Naive B cell (primary cell): ENCODE results near the gene AHRR. TPM values are rescaled to one million over a fixed set of nuclear protein-coding genes. Genes with fewer than 3 reads are reported as not detected.

ENCODE experiments used
- ATAC-seq, 2 donors: fragments of 150-1000 bp; cut with Tn5 transposase; 2 replicates each; pipeline ENCODE4 v1.10.0; 2021; ENCODE audit warnings: low read depth in 2 of 2, mild to moderate bottlenecking in 2 of 2, moderate library complexity in 2 of 2
- DNase-seq: peaks from one replicate; pipeline ENCODE4 v3.0.0; 2022
- H3K27ac Mint-ChIP-seq, 6 donors: one replicate each; pipeline ENCODE4 v1.8.0; 2020 to 2022; ENCODE audit warnings: mild to moderate bottlenecking in 6 of 6, mixed read lengths in 6 of 6, moderate library complexity in 5 of 6, inconsistent platforms in 2 of 6
- H3K27me3 Mint-ChIP-seq, 3 donors: one replicate each; pipeline ENCODE4 v1.8.0; 2021 to 2022; ENCODE audit warnings: mixed read lengths in 3 of 3, mild to moderate bottlenecking in 1 of 3
- H3K36me3 Mint-ChIP-seq, 2 donors: one replicate each; pipeline ENCODE4 v1.8.0; 2020 to 2022; ENCODE audit warnings: mixed read lengths in 2 of 2, inconsistent platforms in 1 of 2, mild to moderate bottlenecking in 1 of 2
- H3K4me1 Mint-ChIP-seq, 3 donors: one replicate each; pipeline ENCODE4 v1.8.0; 2020 to 2022; ENCODE audit warnings: mixed read lengths in 3 of 3, inconsistent platforms in 1 of 3, mild to moderate bottlenecking in 1 of 3, moderate library complexity in 1 of 3
- H3K4me3 Mint-ChIP-seq, 8 donors: one replicate each; pipeline ENCODE4 v1.8.0; 2020 to 2022; ENCODE audit warnings: mild to moderate bottlenecking in 8 of 8, mixed read lengths in 8 of 8, moderate library complexity in 8 of 8, inconsistent platforms in 2 of 8
- H3K9me3 Mint-ChIP-seq, 7 donors: one replicate each; pipeline ENCODE4 v1.8.0; 2020 to 2022; ENCODE audit warnings: mixed read lengths in 7 of 7, mild to moderate bottlenecking in 5 of 7, inconsistent platforms in 2 of 7, moderate library complexity in 1 of 7
- polyA plus RNA-seq, 6 donors: library from polyadenylated mRNA; unstranded; fragments of 300-500 nt; fragmentation: Illumina TruSeq; gene quantifications; one replicate each; pipeline ENCODE4 v1.2.3, GENCODE V29; 2021; ENCODE audit warnings: low read depth in 6 of 6

Gene AHRR
- polyA plus RNA-seq, 6 donors from 2014 or later: 0.09 TPM; not detected in 5

GRCh38 chr5:432201-432927 lies 110.8 kb downstream of the AHRR start:
- H3K27ac Mint-ChIP-seq: no peak overlapping the region
- peaks cover 0 to 4% (median 0%) of the 10 kb centered on the region in 7 donors for H3K9me3 Mint-ChIP-seq
- DNase-seq (no peak), ATAC-seq (no peak)
- H3K4me1 Mint-ChIP-seq: no peaks in the 10 kb centered on the region
- peaks cover 12 to 40% (median 30%) of the 10 kb centered on the region in 3 donors for H3K27me3 Mint-ChIP-seq
- no peak overlapping the region for H3K4me3 Mint-ChIP-seq
- no peaks in the 10 kb centered on the region for H3K36me3 Mint-ChIP-seq

GRCh38 chr5:432928-433791 lies 111.6 kb downstream of the AHRR start:
- H3K4me1 Mint-ChIP-seq: no peaks in the 10 kb centered on the region
- no peak for DNase-seq
- no peaks in the 10 kb centered on the region for H3K36me3 Mint-ChIP-seq

GRCh38 chr5:433836-434235 lies 112.3 kb downstream of the AHRR start:
- H3K9me3 Mint-ChIP-seq: peaks cover 0 to 4% (median 0%) of the 10 kb centered on the region in 7 donors
- no peaks in the 10 kb centered on the region for H3K36me3 Mint-ChIP-seq
- H3K27me3 Mint-ChIP-seq: peaks cover 12 to 40% (median 23%) of the 10 kb centered on the region in 3 donors
- H3K4me1 Mint-ChIP-seq: no peaks in the 10 kb centered on the region
- ATAC-seq (no peak), DNase-seq (no peak)
- H3K27ac Mint-ChIP-seq: no peak overlapping the region
- H3K4me3 Mint-ChIP-seq: no peak overlapping the region

More at GRCh38 chr5:432928-433791, 111.6 kb downstream of the AHRR start:
- no peak overlapping the region for H3K27ac Mint-ChIP-seq
- H3K4me3 Mint-ChIP-seq: no peak overlapping the region
- peaks cover 12 to 40% (median 24%) of the 10 kb centered on the region in 3 donors for H3K27me3 Mint-ChIP-seq
- H3K9me3 Mint-ChIP-seq: peaks cover 0 to 4% (median 0%) of the 10 kb centered on the region in 7 donors
- ATAC-seq: no peak

- Mint-ChIP-seq H3K4me3 (no peak overlapping the region), H3K27me3 (peaks cover 12 to 40% (median 23%) of the 10 kb centered on the region in 3 donors), H3K36me3 (no peaks in the 10 kb centered on the region), H3K4me1 (no peaks in the 10 kb centered on the region), H3K27ac (no peak overlapping the region), H3K9me3 (peaks cover 0 to 4% (median 0%) of the 10 kb centered on the region in 7 donors)
- ATAC-seq (no peak), DNase-seq (no peak)
Observed at GRCh38 chr5:434443-435146, 113.1 kb downstream of the AHRR start.

GRCh38 chr5:435156-435790 lies 113.8 kb downstream of the AHRR start:
- no peak for DNase-seq
- ATAC-seq: no peak
- Mint-ChIP-seq H3K27me3 (peaks cover 12 to 35% (median 16%) of the 10 kb centered on the region in 3 donors), H3K27ac (no peak overlapping the region), H3K4me1 (no peaks in the 10 kb centered on the region), H3K9me3 (peaks cover 0 to 2% (median 0%) of the 10 kb centered on the region in 7 donors), H3K36me3 (no peaks in the 10 kb centered on the region), H3K4me3 (no peak overlapping the region)

- no peak for DNase-seq
- Mint-ChIP-seq H3K27ac (no peak overlapping the region), H3K36me3 (no peaks in the 10 kb centered on the region), H3K27me3 (peaks cover 12 to 35% (median 16%) of the 10 kb centered on the region in 3 donors), H3K9me3 (peaks cover 0 to 2% (median 0%) of the 10 kb centered on the region in 7 donors), H3K4me3 (no peak overlapping the region), H3K4me1 (peaks cover 0 to 4% (median 0%) of the 10 kb centered on the region in 3 donors)
- no peak for ATAC-seq
Observed at GRCh38 chr5:435961-436640, 114.6 kb downstream of the AHRR start.

GRCh38 chr5:436641-436975 lies 115.1 kb downstream of the AHRR start:
- Mint-ChIP-seq H3K27ac (no peak overlapping the region), H3K4me1 (peaks cover 0 to 4% (median 0%) of the 10 kb centered on the region in 3 donors), H3K36me3 (no peaks in the 10 kb centered on the region), H3K27me3 (peaks cover 12 to 35% (median 13%) of the 10 kb centered on the region in 3 donors), H3K4me3 (no peak overlapping the region), H3K9me3 (peaks cover 0 to 2% (median 0%) of the 10 kb centered on the region in 7 donors)
- no peak for ATAC-seq
- no peak for DNase-seq

- H3K36me3 Mint-ChIP-seq: no peaks in the 10 kb centered on the region
- ATAC-seq: no peak
Observed at GRCh38 chr5:437281-437771, 115.8 kb downstream of the AHRR start.

GRCh38 chr5:438481-438981 lies 117.0 kb downstream of the AHRR start:
- peaks cover 7 to 15% (median 7%) of the 10 kb centered on the region in 3 donors for H3K4me1 Mint-ChIP-seq
- no peaks in the 10 kb centered on the region for H3K9me3 Mint-ChIP-seq
- H3K36me3 Mint-ChIP-seq: no peaks in the 10 kb centered on the region
- DNase-seq (no peak), ATAC-seq (no peak)
- H3K4me3 Mint-ChIP-seq: no peak overlapping the region
- peaks cover under 1 to 27% (median 3%) of the 10 kb centered on the region in 3 donors for H3K27me3 Mint-ChIP-seq
- H3K27ac Mint-ChIP-seq: no peak overlapping the region

More at GRCh38 chr5:437281-437771, 115.8 kb downstream of the AHRR start:
- peak overlapping the region in 1 of 6 donors; percentile 60 for H3K27ac Mint-ChIP-seq
- peaks cover under 1 to 10% (median 3%) of the 10 kb centered on the region in 3 donors for H3K4me1 Mint-ChIP-seq
- peaks cover 5 to 31% (median 6%) of the 10 kb centered on the region in 3 donors for H3K27me3 Mint-ChIP-seq
- H3K4me3 Mint-ChIP-seq: no peak overlapping the region
- peaks cover 0 to 2% (median 0%) of the 10 kb centered on the region in 7 donors for H3K9me3 Mint-ChIP-seq
- no peak for DNase-seq

GRCh38 chr5:439181-439580 lies 117.7 kb downstream of the AHRR start:
- peak overlapping the region in 2 of 8 donors; percentile 56 to 79 for H3K4me3 Mint-ChIP-seq

GRCh38 chr5:439636-440035 lies 118.1 kb downstream of the AHRR start:
- Mint-ChIP-seq H3K4me3 (peak overlapping the region in 2 of 8 donors; percentile 56 to 79), H3K9me3 (no peaks in the 10 kb centered on the region), H3K36me3 (no peaks in the 10 kb centered on the region), H3K27me3 (peaks cover 0 to 18% (median 3%) of the 10 kb centered on the region in 3 donors), H3K4me1 (peaks cover 17 to 24% (median 18%) of the 10 kb centered on the region in 3 donors), H3K27ac (peak overlapping the region in 1 of 6 donors; percentile 37)
- DNase-seq (no peak), ATAC-seq (no peak)

More at GRCh38 chr5:439181-439580, 117.7 kb downstream of the AHRR start:
- Mint-ChIP-seq H3K27ac (peak overlapping the region in 2 of 6 donors; percentile 37 to 42), H3K9me3 (no peaks in the 10 kb centered on the region), H3K36me3 (no peaks in the 10 kb centered on the region), H3K27me3 (peaks cover 0 to 23% (median 3%) of the 10 kb centered on the region in 3 donors), H3K4me1 (peaks cover 13 to 20% (median 13%) of the 10 kb centered on the region in 3 donors)
- ATAC-seq (no peak), DNase-seq (no peak)
